Measurements from ENCODE around the gene TARBP1. TPM values are rescaled to one million over a fixed set of nuclear protein-coding genes. Genes with fewer than 3 reads are reported as not detected.

TARBP1 gene
- total RNA-seq, 2 experiments from 2014 or later = 30.0 to 49.8 TPM

GRCh38 chr1:234371414-234371813 is 107.6 kb downstream of the TARBP1 start:
- H4K20me1 ChIP-seq (ENCODE audit: insufficient read depth, low read length) = no peaks in the 10 kb centered on the region
- no peaks in the 10 kb centered on the region for H3K9me3 ChIP-seq (ENCODE audit: low read length)
- no peak overlapping the region for H2AFZ ChIP-seq (ENCODE audit: low read length)
- H3K4me3 ChIP-seq (ENCODE audit: low read depth, low read length, poor library complexity, severe bottlenecking) = peak overlapping the region; percentile 92
- ChIA-PET CTCF (ENCODE audit: unreplicated experiment) (no interaction called here), POLR2A (interaction anchor here (0.7 to 1.7 kb wide), 4 partner anchors 14 to 109 kb away, joined by 3 to 21 read pairs (median 4); no protein-coding TSS in a partner anchor)
- peaks cover 14% of the 10 kb centered on the region for H3K36me3 ChIP-seq (ENCODE audit: insufficient read depth, low read length)
- intact Hi-C loops (cut with micrococcal nuclease; ENCODE audit: unreplicated experiment) = loop anchor here (5.0 kb wide), 1 partner anchor 241 kb away; the partner anchor contains the start of gene IRF2BP2
- no peaks in the 10 kb centered on the region for H3K9me2 ChIP-seq (ENCODE audit: insufficient read depth, low read length)
- peak overlapping the region; percentile 87 for H3K4me2 ChIP-seq (ENCODE audit: low read length)
- no peak for TF ChIP-seq EZH2phosphoT487 (IDR thresholded peaks at IDR 0.05; ENCODE audit: borderline replicate concordance, low read depth, low read length)
- TF ChIP-seq, protein P1, sequence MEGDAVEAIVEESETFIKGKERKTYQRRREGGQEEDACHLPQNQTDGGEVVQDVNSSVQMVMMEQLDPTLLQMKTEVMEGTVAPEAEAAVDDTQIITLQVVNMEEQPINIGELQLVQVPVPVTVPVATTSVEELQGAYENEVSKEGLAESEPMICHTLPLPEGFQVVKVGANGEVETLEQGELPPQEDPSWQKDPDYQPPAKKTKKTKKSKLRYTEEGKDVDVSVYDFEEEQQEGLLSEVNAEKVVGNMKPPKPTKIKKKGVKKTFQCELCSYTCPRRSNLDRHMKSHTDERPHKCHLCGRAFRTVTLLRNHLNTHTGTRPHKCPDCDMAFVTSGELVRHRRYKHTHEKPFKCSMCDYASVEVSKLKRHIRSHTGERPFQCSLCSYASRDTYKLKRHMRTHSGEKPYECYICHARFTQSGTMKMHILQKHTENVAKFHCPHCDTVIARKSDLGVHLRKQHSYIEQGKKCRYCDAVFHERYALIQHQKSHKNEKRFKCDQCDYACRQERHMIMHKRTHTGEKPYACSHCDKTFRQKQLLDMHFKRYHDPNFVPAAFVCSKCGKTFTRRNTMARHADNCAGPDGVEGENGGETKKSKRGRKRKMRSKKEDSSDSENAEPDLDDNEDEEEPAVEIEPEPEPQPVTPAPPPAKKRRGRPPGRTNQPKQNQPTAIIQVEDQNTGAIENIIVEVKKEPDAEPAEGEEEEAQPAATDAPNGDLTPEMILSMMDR (conservative IDR thresholded peaks at IDR 0.05; ENCODE audit: low read length) = no peak
- no TSS peak for BruUV-seq (replicated peaks)
- no peak overlapping the region for H3K27ac ChIP-seq (ENCODE audit: low read depth, low read length, poor library complexity, severe bottlenecking)
- peaks cover 37% of the 10 kb centered on the region; the same call in 1 of the 2 replicates for H3K79me2 ChIP-seq (ENCODE audit: insufficient read depth, low read depth, low read length)
- no peak for DNase-seq (ENCODE audit: low spot score)
- peaks cover 35% of the 10 kb centered on the region for H3K4me1 ChIP-seq (ENCODE audit: insufficient read depth, low read length, poor library complexity, severe bottlenecking)

DNA sequence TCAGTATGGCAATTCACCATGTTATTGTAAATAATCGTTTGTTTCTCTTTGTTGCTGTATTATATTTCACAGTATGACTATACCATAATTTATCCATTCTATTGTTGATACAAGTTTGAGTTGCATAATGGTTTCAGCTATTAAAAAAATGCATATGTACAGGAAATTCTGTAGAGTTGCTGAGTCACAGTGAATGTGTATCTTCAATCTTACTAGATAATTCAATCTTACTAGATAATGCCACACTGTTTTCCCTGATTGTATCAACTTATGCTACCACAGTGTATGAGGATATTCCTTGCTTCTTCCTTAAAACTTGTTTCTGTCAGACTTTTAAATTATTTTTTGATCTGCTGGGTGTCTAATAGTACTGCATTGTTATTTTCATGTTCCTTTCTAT is 109.2 kb downstream of the TARBP1 start:
- H3K79me2 ChIP-seq (ENCODE audit: insufficient read depth, low read depth, low read length) = peaks cover 28% of the 10 kb centered on the region; the same call in 1 of the 2 replicates
- POLR2A ChIA-PET = interaction anchor here (1.1 to 1.6 kb wide), 2 partner anchors 13 to 111 kb away, joined by 3 to 7 read pairs; no protein-coding TSS in a partner anchor

GRCh38 chr1:234369033-234369430 is 109.9 kb downstream of the TARBP1 start:
- no peak for DNase-seq (ENCODE audit: low spot score)
- peaks cover 21% of the 10 kb centered on the region; the same call in 1 of the 2 replicates for H3K79me2 ChIP-seq (ENCODE audit: insufficient read depth, low read depth, low read length)
- H3K4me2 ChIP-seq (ENCODE audit: low read length) = no peak overlapping the region
- H3K27ac ChIP-seq (ENCODE audit: low read depth, low read length, poor library complexity, severe bottlenecking) = no peak overlapping the region
- ChIA-PET CTCF (ENCODE audit: unreplicated experiment) (no interaction called here), POLR2A (interaction anchor here (1.6 kb wide), 1 partner anchor 12 kb away, joined by 7 read pairs; no protein-coding TSS in a partner anchor)
- no TSS peak for BruUV-seq (replicated peaks)
- H2AFZ ChIP-seq (ENCODE audit: low read length) = no peak overlapping the region
- TF ChIP-seq EZH2phosphoT487 (IDR thresholded peaks at IDR 0.05; ENCODE audit: borderline replicate concordance, low read depth, low read length) = no peak
- TF ChIP-seq, protein P1 (conservative IDR thresholded peaks at IDR 0.05; ENCODE audit: low read length) = no peak
- 0 out of 2 replicates have a peak, but pooled peaks cover 4% of the 10 kb centered on the region for H3K36me3 ChIP-seq (ENCODE audit: insufficient read depth, low read length)
- no peak overlapping the region for H3K4me3 ChIP-seq (ENCODE audit: low read depth, low read length, poor library complexity, severe bottlenecking)
- no peaks in the 10 kb centered on the region for H3K9me2 ChIP-seq (ENCODE audit: insufficient read depth, low read length)
- no peaks in the 10 kb centered on the region for H4K20me1 ChIP-seq (ENCODE audit: insufficient read depth, low read length)
- H3K4me1 ChIP-seq (ENCODE audit: insufficient read depth, low read length, poor library complexity, severe bottlenecking) = peaks cover 23% of the 10 kb centered on the region
- intact Hi-C loops (cut with micrococcal nuclease; ENCODE audit: unreplicated experiment) = no loop called here
- H3K9me3 ChIP-seq (ENCODE audit: low read length) = no peaks in the 10 kb centered on the region

More for the DNA sequence above, 109.2 kb downstream of the TARBP1 start:
- Histone ChIP-seq H3K27ac (ENCODE audit: low read depth, low read length, poor library complexity, severe bottlenecking) (no peak overlapping the region), H2AFZ (ENCODE audit: low read length) (no peak overlapping the region), H3K4me3 (ENCODE audit: low read depth, low read length, poor library complexity, severe bottlenecking) (no peak overlapping the region), H3K36me3 (ENCODE audit: insufficient read depth, low read length) (no peaks in the 10 kb centered on the region), H4K20me1 (ENCODE audit: insufficient read depth, low read length) (no peaks in the 10 kb centered on the region), H3K4me1 (ENCODE audit: insufficient read depth, low read length, poor library complexity, severe bottlenecking) (peaks cover 29% of the 10 kb centered on the region), H3K9me2 (ENCODE audit: insufficient read depth, low read length) (no peaks in the 10 kb centered on the region), H3K4me2 (ENCODE audit: low read length) (no peak overlapping the region), H3K9me3 (ENCODE audit: low read length) (no peaks in the 10 kb centered on the region)
- DNase-seq (ENCODE audit: low spot score) = no peak
- TF ChIP-seq, protein P1 (conservative IDR thresholded peaks at IDR 0.05; ENCODE audit: low read length) = no peak
- TF ChIP-seq EZH2phosphoT487 (IDR thresholded peaks at IDR 0.05; ENCODE audit: borderline replicate concordance, low read depth, low read length) = no peak
- BruUV-seq (replicated peaks) = no TSS peak
- intact Hi-C loops (cut with micrococcal nuclease; ENCODE audit: unreplicated experiment) = loop anchor here (5.0 kb wide), 1 partner anchor 243 kb away; the partner anchor contains the start of gene IRF2BP2
- CTCF ChIA-PET (ENCODE audit: unreplicated experiment) = no interaction called here

Measured in OCI-LY7 (cell line).